Measurements from ENCODE around the gene TMTC1. TPM values are rescaled to one million over a fixed set of nuclear protein-coding genes. Genes with fewer than 3 reads are reported as not detected.

The TMTC1 gene
- total and polyA plus RNA-seq, 2 experiments from 2014 or later, result 6.8 to 14.0 TPM

DNA sequence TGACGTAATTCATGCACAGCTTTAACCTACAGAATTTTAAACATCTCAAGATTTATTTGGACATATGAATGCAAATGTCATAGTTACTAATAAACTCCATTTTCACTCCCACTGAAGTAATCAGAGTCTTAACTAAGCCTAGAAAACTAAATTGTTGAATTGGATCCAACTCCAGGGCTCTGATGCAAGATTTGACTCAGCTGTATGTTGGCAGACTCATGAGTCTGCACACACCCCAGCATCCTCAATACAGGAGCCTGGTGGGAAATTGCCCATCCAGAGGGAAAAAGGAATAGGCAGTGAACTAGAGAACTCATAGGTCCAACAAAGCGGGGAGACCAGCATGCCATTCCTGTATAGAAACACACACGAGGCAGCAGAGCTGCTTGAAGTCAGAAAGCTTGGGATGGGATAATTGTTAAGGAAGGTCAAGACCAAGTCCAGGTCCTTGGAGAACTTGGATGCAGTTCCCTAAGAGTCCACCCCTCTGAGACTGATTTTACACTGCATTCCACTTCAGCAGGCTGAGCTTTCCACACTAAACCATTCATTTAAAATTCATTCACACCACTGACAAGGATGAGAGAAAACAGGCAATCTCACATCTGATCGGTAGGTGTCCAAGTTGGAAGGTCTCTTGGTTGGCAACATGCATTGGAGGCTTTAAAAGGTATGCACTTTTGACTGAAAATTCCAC lies 14.4 kb downstream of the TMTC1 start:
- DNase-seq (ENCODE audit: low spot score), result no peak
- TF ChIP-seq EZH2 (IDR thresholded peaks at IDR 0.05; ENCODE audit: borderline replicate concordance) (no peak), EZH2phosphoT487 (IDR thresholded peaks at IDR 0.05; ENCODE audit: low read depth, severe bottlenecking, unreplicated experiment) (no peak)
- TF ChIP-seq, protein P1, sequence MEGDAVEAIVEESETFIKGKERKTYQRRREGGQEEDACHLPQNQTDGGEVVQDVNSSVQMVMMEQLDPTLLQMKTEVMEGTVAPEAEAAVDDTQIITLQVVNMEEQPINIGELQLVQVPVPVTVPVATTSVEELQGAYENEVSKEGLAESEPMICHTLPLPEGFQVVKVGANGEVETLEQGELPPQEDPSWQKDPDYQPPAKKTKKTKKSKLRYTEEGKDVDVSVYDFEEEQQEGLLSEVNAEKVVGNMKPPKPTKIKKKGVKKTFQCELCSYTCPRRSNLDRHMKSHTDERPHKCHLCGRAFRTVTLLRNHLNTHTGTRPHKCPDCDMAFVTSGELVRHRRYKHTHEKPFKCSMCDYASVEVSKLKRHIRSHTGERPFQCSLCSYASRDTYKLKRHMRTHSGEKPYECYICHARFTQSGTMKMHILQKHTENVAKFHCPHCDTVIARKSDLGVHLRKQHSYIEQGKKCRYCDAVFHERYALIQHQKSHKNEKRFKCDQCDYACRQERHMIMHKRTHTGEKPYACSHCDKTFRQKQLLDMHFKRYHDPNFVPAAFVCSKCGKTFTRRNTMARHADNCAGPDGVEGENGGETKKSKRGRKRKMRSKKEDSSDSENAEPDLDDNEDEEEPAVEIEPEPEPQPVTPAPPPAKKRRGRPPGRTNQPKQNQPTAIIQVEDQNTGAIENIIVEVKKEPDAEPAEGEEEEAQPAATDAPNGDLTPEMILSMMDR (IDR thresholded peaks at IDR 0.05; ENCODE audit: poor library complexity), result no peak
- Histone ChIP-seq H3K27ac (no peak overlapping the region), H3K36me3 (replicated peaks; ENCODE audit: insufficient read depth, low read depth) (no peaks in the 10 kb centered on the region), H3K9me3 (ENCODE audit: low read depth) (no peaks in the 10 kb centered on the region), H3K4me3 (no peak overlapping the region), H4K20me1 (ENCODE audit: insufficient read depth, poor library complexity, severe bottlenecking) (peaks cover 4% of the 10 kb centered on the region), H3K27me3 (no peaks in the 10 kb centered on the region), H2AFZ (no peak overlapping the region), H3K4me1 (ENCODE audit: insufficient read depth) (no peaks in the 10 kb centered on the region), H3K4me2 (no peak overlapping the region), H3K79me2 (peaks cover 8% of the 10 kb centered on the region), H3K9me2 (replicated peaks; ENCODE audit: insufficient read depth) (no peaks in the 10 kb centered on the region)
- WGBS (ENCODE audit: low lambda C conversion rate, missing lambda C conversion rate), result 86% methylated on average over 4 of the region's 4 CpGs

DNA sequence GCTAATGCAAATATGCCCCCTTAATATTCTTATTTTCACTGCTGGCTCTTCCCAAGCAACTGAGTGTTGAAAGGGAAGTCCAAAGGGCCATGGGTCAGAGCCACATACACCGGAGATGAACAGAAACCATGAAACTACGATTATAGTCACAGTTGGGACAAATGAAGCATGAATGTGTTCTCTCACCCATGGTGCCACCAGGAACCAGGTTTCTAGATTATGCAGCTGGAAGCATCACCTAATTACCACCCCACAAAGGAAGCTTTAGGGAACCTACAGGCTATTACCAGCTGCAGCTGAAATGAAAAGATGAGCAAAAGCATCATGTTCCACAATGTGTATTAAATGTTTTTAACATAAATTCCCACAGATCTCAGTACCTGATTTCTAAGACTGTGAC lies 15.4 kb downstream of the TMTC1 start:
- Histone ChIP-seq H3K27me3 (no peaks in the 10 kb centered on the region), H3K4me2 (no peak overlapping the region), H2AFZ (no peak overlapping the region)

DNA sequence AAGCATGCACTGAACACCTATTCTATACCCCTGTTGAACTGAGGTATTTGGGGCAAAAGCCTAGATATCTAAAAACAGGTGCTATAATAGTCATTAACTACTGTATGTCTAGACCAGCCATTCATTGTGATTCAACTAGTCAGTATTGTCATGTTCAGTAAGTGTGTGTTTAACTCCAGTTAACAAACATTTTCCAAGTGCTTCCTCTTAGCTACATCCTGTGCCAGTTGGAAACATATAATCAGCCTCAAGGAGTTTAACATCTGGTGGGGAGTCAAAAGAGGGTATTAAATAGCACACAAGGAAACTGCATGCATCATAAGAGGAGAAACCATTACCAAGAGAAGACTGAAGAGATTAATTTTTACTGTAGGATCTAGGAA lies 20.4 kb downstream of the TMTC1 start:
- no peaks in the 10 kb centered on the region for H3K36me3 ChIP-seq (replicated peaks; ENCODE audit: insufficient read depth, low read depth)
- H4K20me1 ChIP-seq (ENCODE audit: insufficient read depth, poor library complexity, severe bottlenecking), result no peaks in the 10 kb centered on the region
- no peaks in the 10 kb centered on the region for H3K27me3 ChIP-seq
- DNase-seq (ENCODE audit: low spot score), result no peak
- H3K4me3 ChIP-seq, result no peak overlapping the region
- no peaks in the 10 kb centered on the region for H3K9me2 ChIP-seq (replicated peaks; ENCODE audit: insufficient read depth)
- H3K4me2 ChIP-seq, result no peak overlapping the region
- H3K4me1 ChIP-seq (ENCODE audit: insufficient read depth), result no peaks in the 10 kb centered on the region
- no peaks in the 10 kb centered on the region for H3K9me3 ChIP-seq (ENCODE audit: low read depth)
- no peak for TF ChIP-seq EZH2phosphoT487 (IDR thresholded peaks at IDR 0.05; ENCODE audit: low read depth, severe bottlenecking, unreplicated experiment)
- TF ChIP-seq EZH2 (IDR thresholded peaks at IDR 0.05; ENCODE audit: borderline replicate concordance), result no peak
- TF ChIP-seq, protein P1 (IDR thresholded peaks at IDR 0.05; ENCODE audit: poor library complexity), result no peak
- H3K27ac ChIP-seq, result no peak overlapping the region
- H3K79me2 ChIP-seq, result no peaks in the 10 kb centered on the region
- no peak overlapping the region for H2AFZ ChIP-seq

More for the DNA sequence above, 15.4 kb downstream of the TMTC1 start:
- Histone ChIP-seq H3K36me3 (replicated peaks; ENCODE audit: insufficient read depth, low read depth) (no peaks in the 10 kb centered on the region), H3K4me3 (no peak overlapping the region), H3K9me2 (replicated peaks; ENCODE audit: insufficient read depth) (no peaks in the 10 kb centered on the region), H3K79me2 (peaks cover 7% of the 10 kb centered on the region), H3K9me3 (ENCODE audit: low read depth) (no peaks in the 10 kb centered on the region), H3K27ac (no peak overlapping the region), H3K4me1 (ENCODE audit: insufficient read depth) (no peaks in the 10 kb centered on the region), H4K20me1 (ENCODE audit: insufficient read depth, poor library complexity, severe bottlenecking) (peaks cover 4% of the 10 kb centered on the region)
- TF ChIP-seq EZH2phosphoT487 (IDR thresholded peaks at IDR 0.05; ENCODE audit: low read depth, severe bottlenecking, unreplicated experiment), result no peak
- no peak for TF ChIP-seq EZH2 (IDR thresholded peaks at IDR 0.05; ENCODE audit: borderline replicate concordance)
- TF ChIP-seq, protein P1 (IDR thresholded peaks at IDR 0.05; ENCODE audit: poor library complexity), result no peak
- no peak for DNase-seq (ENCODE audit: low spot score)
- 89% methylated on average over 2 of the region's 2 CpGs for WGBS (ENCODE audit: low lambda C conversion rate, missing lambda C conversion rate)

Measured in hepatocyte (in vitro differentiated cells).